Measurements from ENCODE around the gene BLNK.
A peak's percentile ranks its signal among the peaks of the same experiment; 100 is the strongest.
"Not testable (repeated sequence)": the region's sequence is repeated elsewhere in the genome, so short reads cannot be mapped to it uniquely, and the experiment has no call there.

BLNK gene

GRCh38 chr10:96230527-96230926 is 40.8 kb downstream of the BLNK start:
- DNase-seq (ENCODE audit: extremely low read depth in 1 of 2, low read depth in 1 of 2) = no peak

DNA sequence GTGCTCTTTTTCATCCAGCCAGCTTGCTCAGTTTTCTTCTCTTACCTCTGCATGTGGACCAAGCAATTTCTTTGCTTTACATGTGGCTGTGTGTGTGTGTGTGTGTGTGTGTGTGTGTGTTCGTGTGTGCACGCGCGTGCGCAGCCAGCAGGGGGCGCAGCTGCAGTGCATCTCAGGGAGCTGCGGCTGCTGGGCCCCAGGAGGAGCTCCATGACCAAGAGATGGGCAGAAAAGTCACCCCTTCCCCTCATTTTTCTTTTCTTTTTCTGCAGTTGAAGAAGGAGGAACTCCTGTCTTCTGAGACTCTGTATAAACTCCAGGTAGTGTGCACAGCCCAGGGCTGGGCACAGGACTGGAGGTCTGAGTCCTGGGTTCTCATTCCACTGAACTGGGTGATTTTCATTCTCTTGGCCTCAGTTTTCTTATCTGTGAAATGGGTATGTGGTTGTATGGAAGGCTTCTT is 41.8 kb downstream of the BLNK start:
- DNase-seq (ENCODE audit: extremely low read depth in 1 of 2, low read depth in 1 of 2) = peak; percentile 11 to 59

DNA sequence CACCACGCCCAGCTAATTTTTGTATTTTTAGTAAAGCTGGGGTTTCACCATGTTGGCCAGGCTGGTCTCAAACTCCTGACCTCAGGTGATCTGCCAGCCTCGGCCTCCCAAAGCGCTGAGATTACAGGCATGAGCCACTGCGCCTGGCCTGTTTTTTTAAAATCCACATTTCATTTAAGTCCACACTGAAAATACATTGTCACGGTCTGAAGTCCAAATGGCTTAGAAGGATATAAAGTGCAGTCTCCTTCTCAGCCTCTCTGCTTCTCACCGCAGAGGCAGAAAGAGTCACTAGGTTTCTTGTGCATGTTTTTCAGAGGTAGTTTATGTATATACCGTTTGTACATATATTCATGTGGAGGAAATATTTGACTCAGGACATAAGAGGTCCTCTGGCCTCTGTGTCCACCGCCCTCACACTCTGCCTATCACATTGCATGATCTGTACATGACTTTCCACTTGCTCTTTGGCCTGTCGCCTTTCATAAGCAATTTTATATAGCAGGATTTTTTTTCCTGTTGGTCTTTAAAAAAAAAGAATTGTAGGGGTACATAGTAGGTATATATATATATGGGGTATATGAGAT is 42.9 kb downstream of the BLNK start:
- no peak for DNase-seq (ENCODE audit: extremely low read depth in 1 of 2, low read depth in 1 of 2)

DNA sequence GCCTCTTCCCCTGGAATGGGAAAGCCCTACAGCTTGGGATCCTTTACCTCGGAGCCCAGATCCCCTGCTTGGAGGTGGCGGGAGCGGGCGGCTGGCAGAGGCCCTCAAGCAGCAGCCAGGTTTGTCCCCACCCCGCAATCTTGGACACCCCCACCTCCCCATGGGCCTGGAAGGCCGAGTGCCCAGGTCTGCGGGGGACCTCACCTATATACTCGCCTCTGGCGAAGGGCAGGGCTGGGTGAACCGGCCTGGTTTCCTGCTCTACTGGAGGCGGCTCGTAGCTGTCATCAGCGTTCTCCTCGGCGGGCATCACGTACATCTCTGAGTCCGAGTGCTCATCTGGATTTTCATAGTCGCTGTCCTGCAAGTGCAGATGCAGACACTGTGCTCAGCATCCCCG is 44.2 kb downstream of the BLNK start:
- no peak for DNase-seq (ENCODE audit: extremely low read depth in 1 of 2, low read depth in 1 of 2)

- DNase-seq (ENCODE audit: extremely low read depth in 1 of 2, low read depth in 1 of 2) = no peak
Measured at GRCh38 chr10:96225119-96225518, 46.2 kb downstream of the BLNK start.

- no peak for DNase-seq (ENCODE audit: extremely low read depth in 1 of 2, low read depth in 1 of 2)
Measured at GRCh38 chr10:96222908-96223307, 48.5 kb downstream of the BLNK start.

GRCh38 chr10:96222441-96222840 is 48.9 kb downstream of the BLNK start:
- DNase-seq (ENCODE audit: extremely low read depth in 1 of 2, low read depth in 1 of 2) = no peak

DNA sequence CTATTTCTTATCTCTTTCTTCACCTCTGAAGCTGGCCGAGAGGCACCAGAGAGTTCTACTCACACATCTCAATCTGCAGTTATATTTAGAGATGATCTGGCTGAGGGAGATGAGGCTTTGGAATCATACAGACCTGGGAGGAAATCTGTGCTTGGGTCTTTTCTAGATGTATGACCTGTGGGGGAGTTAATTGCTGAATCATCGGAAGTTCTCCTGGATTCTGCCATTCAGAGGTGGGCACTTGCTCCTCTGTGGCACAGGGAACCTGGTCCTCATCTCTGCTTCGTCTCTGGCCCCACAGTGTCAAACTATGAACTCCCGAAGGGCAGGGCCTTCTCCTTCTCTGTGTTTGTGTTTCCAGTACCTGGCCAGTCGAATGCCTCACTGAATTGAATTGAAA is 52.5 kb downstream of the BLNK start:
- DNase-seq (ENCODE audit: extremely low read depth in 1 of 2, low read depth in 1 of 2) = no peak

GRCh38 chr10:96217711-96218110 is 53.7 kb downstream of the BLNK start:
- DNase-seq (ENCODE audit: extremely low read depth in 1 of 2, low read depth in 1 of 2) = no peak

- no peak for DNase-seq (ENCODE audit: extremely low read depth in 1 of 2, low read depth in 1 of 2)
Measured at GRCh38 chr10:96216775-96217174, 54.6 kb downstream of the BLNK start.

DNA sequence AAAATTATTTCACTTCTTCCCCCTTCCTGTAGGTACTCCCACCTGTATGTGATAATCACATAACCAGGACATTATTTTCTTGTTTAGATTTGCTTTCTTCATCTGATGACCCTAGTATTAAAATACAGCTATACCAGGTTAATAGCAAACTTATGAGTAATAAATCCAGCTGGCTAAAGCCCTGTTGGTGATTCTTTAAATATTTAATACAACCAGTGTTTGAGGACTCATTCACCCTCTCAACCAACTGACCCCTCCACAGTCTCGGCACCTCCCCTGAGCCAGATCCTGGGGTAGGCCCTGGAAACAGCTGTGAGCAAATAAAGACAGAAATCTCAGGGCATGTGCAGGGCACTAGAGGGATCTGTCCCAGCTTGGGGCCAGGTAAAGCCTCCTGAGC is 58.5 kb downstream of the BLNK start:
- DNase-seq (ENCODE audit: extremely low read depth in 1 of 2, low read depth in 1 of 2) = no peak

- DNase-seq (ENCODE audit: extremely low read depth in 1 of 2, low read depth in 1 of 2) = no peak
Measured at GRCh38 chr10:96211764-96212163, 59.6 kb downstream of the BLNK start.

- no peak for DNase-seq (ENCODE audit: extremely low read depth in 1 of 2, low read depth in 1 of 2)
Measured at GRCh38 chr10:96208946-96209345, 62.4 kb downstream of the BLNK start.

DNA sequence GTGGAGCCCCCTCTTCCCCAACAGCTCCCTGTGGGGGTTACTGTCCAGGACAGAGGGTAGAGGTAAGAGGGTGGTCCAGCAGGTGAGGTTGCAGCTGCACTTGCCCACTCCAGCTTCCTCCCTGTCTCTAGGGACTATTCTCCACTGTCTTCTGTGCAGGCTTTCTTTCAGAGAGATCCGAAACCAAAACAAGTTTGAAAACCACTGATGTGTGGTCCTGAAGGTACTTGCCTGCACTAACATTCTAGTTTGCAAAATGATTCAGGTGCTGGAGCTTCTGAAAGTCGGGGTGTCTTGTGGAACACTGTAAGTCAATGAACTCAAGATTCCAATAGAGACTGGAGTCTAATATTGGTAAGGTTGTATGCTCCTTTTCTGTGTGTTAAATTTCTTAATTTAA is 63.1 kb downstream of the BLNK start:
- DNase-seq (ENCODE audit: extremely low read depth in 1 of 2, low read depth in 1 of 2) = no peak

- no peak for DNase-seq (ENCODE audit: extremely low read depth in 1 of 2, low read depth in 1 of 2)
Measured at GRCh38 chr10:96205580-96205979, 65.8 kb downstream of the BLNK start.

GRCh38 chr10:96201525-96201924 is 69.8 kb downstream of the BLNK start:
- no peak for DNase-seq (ENCODE audit: extremely low read depth in 1 of 2, low read depth in 1 of 2)

DNA sequence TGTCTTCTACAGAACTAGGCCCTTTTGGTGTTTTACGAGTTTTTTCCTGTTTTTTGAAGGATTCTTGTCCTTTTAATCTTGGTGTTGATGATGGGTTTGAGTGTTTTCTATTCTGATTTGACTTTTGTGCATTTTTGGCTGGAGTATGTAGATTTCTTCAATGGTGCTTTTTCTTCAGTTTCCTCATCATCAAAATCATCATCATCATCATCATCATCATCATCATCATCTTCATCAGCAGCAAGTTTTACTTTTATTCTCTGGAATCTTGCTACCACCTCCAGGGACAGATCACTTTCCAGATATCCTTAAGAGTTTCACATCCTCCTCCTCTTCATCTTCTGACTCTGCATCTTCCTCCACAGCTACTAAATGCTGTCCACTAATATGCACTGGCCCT is 81.9 kb downstream of the BLNK start:
- DNase-seq (ENCODE audit: extremely low read depth in 1 of 2, low read depth in 1 of 2) = not testable (repeated sequence)

DNA sequence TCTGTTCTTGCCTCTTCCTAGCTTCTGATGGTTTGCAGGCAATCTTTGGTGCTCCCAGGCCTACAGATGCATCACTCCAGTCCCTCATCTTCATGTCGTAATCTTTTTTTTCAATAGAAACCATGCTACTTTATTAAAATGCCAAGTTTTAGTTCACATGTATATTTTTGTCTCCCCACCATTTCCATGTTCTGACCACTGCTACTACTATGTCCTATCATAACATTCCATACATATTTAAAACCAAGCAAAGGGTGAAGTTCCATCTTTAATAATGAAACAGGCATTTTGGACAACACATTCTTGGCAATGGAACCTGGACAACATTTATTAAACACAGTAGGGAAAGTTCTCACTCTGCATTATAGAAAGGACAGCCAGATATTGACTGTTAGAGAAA is 82.5 kb downstream of the BLNK start:
- no peak for DNase-seq (ENCODE audit: extremely low read depth in 1 of 2, low read depth in 1 of 2)

DNA sequence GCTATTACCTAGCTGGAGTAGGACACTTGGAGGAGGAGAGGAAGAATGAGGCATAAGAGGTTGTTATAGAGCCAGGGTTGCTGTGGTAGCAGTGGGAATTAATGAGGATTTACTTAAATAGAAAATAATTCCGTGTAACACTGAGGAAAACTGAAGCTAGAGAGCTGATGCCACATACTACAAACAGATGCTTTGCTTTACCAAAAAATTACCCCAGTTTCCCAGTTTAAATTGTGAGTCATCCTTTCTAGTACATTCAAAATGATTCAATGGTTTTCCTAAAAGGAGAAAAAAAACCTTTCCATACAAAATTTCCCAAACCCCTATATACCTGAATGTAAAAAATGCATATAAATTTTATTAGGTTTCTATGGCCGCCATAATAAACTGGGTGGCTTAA is 82.9 kb downstream of the BLNK start:
- DNase-seq (ENCODE audit: extremely low read depth in 1 of 2, low read depth in 1 of 2) = no peak

DNA sequence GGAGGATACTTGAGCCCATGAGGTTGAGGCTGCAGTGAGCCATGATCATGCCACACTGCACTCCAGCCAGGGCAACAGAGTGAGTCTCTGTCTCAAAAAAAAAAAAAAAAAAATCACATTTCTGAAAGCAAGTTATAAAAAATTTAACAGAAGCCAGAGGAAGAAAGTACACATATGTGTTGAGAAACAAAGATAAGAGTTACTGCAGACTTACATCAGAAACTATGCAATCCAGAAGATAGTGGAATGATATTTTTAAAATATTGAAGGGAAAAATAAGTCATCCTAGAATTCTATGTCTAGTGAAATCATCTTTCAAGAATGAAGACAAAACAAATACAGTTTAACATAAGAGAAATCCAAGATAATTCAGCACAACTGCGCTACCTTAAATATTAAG is 94.4 kb downstream of the BLNK start:
- no peak for DNase-seq (ENCODE audit: extremely low read depth in 1 of 2, low read depth in 1 of 2)

GRCh38 chr10:96172666-96173065 is 98.7 kb downstream of the BLNK start:
- no peak for DNase-seq (ENCODE audit: extremely low read depth in 1 of 2, low read depth in 1 of 2)

DNA sequence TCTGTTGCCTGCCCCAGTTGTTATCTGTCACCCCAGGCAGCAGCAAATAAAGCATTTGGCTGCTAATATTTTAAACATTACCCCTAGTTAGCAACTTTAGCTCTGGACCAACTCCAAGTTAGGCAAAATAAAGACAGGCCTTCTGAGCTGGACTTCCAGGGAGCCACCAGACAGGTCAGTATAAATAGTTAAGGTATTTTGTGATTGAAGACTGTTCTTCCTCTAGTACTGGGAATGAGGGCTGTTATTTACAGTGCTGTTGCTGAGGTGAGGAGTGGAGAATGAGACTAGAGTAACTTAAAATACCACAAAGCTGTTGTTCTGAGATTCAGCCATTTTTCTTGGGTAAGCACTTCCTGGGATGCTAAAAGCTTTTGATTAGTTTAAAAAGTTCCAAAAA is 101.1 kb downstream of the BLNK start:
- DNase-seq (ENCODE audit: extremely low read depth in 1 of 2, low read depth in 1 of 2) = no peak

DNA sequence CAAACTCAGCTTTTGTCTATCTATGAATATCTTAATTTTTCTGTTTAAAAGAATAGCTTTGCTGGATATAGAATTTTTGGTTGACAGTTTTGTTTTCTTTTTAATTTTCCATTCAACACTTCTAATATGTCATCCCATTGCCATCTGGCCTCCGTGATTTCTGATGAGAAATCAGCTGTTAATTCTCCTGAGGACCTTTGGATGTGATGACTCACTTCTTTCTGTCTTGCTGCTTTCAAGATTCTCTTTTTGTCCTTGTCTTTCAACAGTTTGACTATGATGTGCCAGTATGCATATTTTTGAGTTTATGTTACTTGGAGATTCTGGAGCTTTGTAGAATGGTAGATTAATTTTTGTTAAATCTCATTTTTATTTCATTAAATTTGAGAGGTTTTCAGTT is 102.8 kb downstream of the BLNK start:
- no peak for DNase-seq (ENCODE audit: extremely low read depth in 1 of 2, low read depth in 1 of 2)
